ENCODE results near the gene RAD51B. TPM values are rescaled to one million over a fixed set of nuclear protein-coding genes. Genes with fewer than 3 reads are reported as not detected.

Gene RAD51B
- total and polyA plus RNA-seq, 8 donors: 1.8 to 30.7 (median 15.3) TPM

GRCh38 chr14:67917006-67917405, 97.4 kb downstream of the RAD51B start:
- no peak for TF ChIP-seq EP300 (IDR thresholded peaks at IDR 0.05)
- TF ChIP-seq, protein P1, sequence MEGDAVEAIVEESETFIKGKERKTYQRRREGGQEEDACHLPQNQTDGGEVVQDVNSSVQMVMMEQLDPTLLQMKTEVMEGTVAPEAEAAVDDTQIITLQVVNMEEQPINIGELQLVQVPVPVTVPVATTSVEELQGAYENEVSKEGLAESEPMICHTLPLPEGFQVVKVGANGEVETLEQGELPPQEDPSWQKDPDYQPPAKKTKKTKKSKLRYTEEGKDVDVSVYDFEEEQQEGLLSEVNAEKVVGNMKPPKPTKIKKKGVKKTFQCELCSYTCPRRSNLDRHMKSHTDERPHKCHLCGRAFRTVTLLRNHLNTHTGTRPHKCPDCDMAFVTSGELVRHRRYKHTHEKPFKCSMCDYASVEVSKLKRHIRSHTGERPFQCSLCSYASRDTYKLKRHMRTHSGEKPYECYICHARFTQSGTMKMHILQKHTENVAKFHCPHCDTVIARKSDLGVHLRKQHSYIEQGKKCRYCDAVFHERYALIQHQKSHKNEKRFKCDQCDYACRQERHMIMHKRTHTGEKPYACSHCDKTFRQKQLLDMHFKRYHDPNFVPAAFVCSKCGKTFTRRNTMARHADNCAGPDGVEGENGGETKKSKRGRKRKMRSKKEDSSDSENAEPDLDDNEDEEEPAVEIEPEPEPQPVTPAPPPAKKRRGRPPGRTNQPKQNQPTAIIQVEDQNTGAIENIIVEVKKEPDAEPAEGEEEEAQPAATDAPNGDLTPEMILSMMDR (IDR thresholded peaks at IDR 0.05): no peak
- no peak for TF ChIP-seq POLR2AphosphoS5 (IDR thresholded peaks at IDR 0.05)
- TF ChIP-seq POLR2A (IDR thresholded peaks at IDR 0.05): no peak
- H3K27ac ChIP-seq: no peak overlapping the region
- no peak for DNase-seq
- no peak overlapping the region for H3K4me3 ChIP-seq
- H3K36me3 ChIP-seq: no peaks in the 10 kb centered on the region
- H3K27me3 ChIP-seq: no peaks in the 10 kb centered on the region
- intact Hi-C loops (cut with DNase I; ENCODE audit: low total_unique reads): no loop called here
- H3K9me3 ChIP-seq: no peaks in the 10 kb centered on the region
- H3K4me1 ChIP-seq: peaks cover 0 to 44% (median 13%) of the 10 kb centered on the region in 4 donors
- 80 to 96% (median 83%) methylated on average over 6 of the region's 6 CpGs for WGBS, 5 donors

DNA sequence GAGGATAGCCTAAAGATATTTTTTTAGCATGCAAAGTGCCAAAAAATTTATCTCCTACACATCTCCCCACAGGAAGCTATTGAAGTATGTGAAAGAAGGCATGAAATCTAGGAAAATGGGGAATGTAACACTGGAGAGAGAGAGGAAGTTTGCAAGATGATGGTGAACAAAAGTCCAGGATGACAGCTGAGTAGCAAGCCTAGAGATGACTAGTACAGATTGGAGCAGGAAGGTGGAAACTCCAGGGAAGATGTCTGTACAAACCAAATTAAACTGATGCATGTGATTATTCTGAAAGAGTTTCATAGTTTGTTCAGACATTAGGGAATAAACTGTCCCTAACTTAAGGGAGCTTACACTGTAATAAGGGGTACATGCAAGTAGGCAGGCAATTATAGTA, 99.3 kb downstream of the RAD51B start:
- no peaks in the 10 kb centered on the region for H3K27me3 ChIP-seq
- no peak for DNase-seq
- H3K27ac ChIP-seq: peak overlapping the region in 1 of 5 donors; percentile 44
- H3K9me3 ChIP-seq: no peaks in the 10 kb centered on the region
- H3K4me3 ChIP-seq: no peak overlapping the region
- H3K4me1 ChIP-seq: peaks cover 0 to 46% (median 13%) of the 10 kb centered on the region in 4 donors
- TF ChIP-seq POLR2A (IDR thresholded peaks at IDR 0.05): no peak
- TF ChIP-seq, protein P1 (IDR thresholded peaks at IDR 0.05): no peak
- no peak for TF ChIP-seq POLR2AphosphoS5 (IDR thresholded peaks at IDR 0.05)
- no peaks in the 10 kb centered on the region for H3K36me3 ChIP-seq
- intact Hi-C loops (cut with DNase I; ENCODE audit: low total_unique reads): no loop called here

DNA sequence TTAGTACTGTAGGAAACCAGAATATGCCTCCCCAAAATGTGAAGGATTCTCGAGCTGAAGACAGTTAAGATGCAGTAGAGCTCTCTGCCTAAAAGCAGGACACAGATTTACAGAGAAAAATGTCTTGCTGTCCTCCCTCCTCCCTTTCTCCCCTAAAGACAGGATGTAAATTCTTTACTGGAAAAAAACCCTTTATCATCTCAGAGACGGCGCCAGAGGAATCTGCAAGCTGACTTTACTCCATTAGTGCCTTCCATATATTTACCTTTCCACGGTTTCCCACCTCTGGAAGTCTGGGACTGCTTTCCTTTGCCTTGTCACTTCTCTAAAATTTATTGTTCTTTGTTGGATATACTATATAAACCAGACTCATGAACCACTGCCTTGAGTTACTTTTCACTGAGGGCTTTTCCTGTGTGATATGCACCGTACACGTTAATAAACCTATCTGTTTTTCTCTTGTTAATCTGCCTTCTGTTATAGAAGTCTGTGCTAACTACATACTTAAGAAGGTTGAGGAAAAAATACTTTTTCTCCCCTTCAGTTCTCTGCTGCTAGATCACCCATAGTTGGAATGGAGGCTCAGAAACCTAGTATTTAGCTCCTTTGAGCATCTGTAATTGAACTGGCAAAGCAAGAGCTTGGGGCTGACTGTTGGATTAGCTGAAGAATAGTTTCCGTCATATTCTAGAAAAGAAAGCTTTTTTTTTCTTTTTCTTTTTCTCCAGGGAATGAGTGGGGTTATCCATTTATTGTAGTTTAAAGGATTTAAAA, 99.9 kb downstream of the RAD51B start:
- H3K9me3 ChIP-seq: no peaks in the 10 kb centered on the region
- H3K4me1 ChIP-seq: peaks cover 0 to 46% (median 13%) of the 10 kb centered on the region in 4 donors
- no peak overlapping the region for H3K4me3 ChIP-seq
- TF ChIP-seq, protein P1 (IDR thresholded peaks at IDR 0.05): no peak
- no peak for TF ChIP-seq POLR2AphosphoS5 (IDR thresholded peaks at IDR 0.05)
- TF ChIP-seq EP300 (IDR thresholded peaks at IDR 0.05): no peak
- no peak for TF ChIP-seq POLR2A (IDR thresholded peaks at IDR 0.05)
- intact Hi-C loops (cut with DNase I; ENCODE audit: low total_unique reads): no loop called here
- no peaks in the 10 kb centered on the region for H3K27me3 ChIP-seq
- WGBS, 5 donors: 29 to 58% (median 53%) methylated on average over 7 of the region's 7 CpGs
- peak in 1 of 2 donors; percentile 63 for DNase-seq
- H3K27ac ChIP-seq: peak overlapping the region in 1 of 5 donors; percentile 44
- no peaks in the 10 kb centered on the region for H3K36me3 ChIP-seq

DNA sequence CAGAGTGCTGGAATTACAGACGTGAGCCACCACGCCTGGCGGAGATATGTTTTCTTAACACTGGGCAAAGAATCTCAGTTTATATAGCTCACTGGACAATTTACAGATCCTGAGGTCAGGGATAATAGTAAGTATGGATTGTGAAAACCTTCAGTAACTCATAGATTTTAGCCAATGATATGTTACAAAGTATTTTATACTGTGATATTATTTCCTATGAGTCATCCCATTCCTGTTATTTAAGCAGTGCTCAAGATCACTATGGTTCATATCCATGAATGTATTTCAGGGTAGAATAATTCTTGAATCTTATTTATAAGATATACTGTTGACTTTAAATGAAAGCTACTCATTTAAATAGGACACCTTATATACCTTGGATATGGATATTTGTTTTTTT, 107.2 kb downstream of the RAD51B start:
- TF ChIP-seq EP300 (IDR thresholded peaks at IDR 0.05) (no peak), POLR2A (IDR thresholded peaks at IDR 0.05) (no peak), POLR2AphosphoS5 (IDR thresholded peaks at IDR 0.05) (no peak)
- TF ChIP-seq, protein P1 (IDR thresholded peaks at IDR 0.05): no peak
- H3K27ac ChIP-seq: no peak overlapping the region
- peaks cover 0 to 22% (median 19%) of the 10 kb centered on the region in 4 donors for H3K9me3 ChIP-seq
- no peaks in the 10 kb centered on the region for H3K36me3 ChIP-seq
- H3K4me3 ChIP-seq: no peak overlapping the region
- H3K27me3 ChIP-seq: no peaks in the 10 kb centered on the region
- WGBS, 5 donors: 85 to 98% (median 94%) methylated on average over 3 of the region's 3 CpGs
- no peak for DNase-seq
- H3K4me1 ChIP-seq: peaks cover 0 to 3% (median 0%) of the 10 kb centered on the region in 4 donors
- intact Hi-C loops (cut with DNase I; ENCODE audit: low total_unique reads): no loop called here
